B cell (primary cell): Measurements from ENCODE around the gene FAM114A1.
"Not testable (repeated sequence)": the region's sequence is repeated elsewhere in the genome, so short reads cannot be mapped to it uniquely, and the experiment has no call there.

ENCODE experiments used
- EZH2 ChIP-seq: IDR thresholded peaks from 2 replicates; pipeline ENCODE4 v1.6.1; 2012; ENCODE audit warnings: borderline replicate concordance, low read depth, mild to moderate bottlenecking, moderate library complexity, low read length; ENCODE audit not compliant: insufficient read depth, poor library complexity, severe bottlenecking
- TF ChIP-seq, protein P1 (sequence below): fragments of 200-600 bp; IDR thresholded peaks from one replicate; pipeline ENCODE4 v1.8.0; 2022; ENCODE audit warnings: antibody characterized with exemption, mild to moderate bottlenecking

DNA sequence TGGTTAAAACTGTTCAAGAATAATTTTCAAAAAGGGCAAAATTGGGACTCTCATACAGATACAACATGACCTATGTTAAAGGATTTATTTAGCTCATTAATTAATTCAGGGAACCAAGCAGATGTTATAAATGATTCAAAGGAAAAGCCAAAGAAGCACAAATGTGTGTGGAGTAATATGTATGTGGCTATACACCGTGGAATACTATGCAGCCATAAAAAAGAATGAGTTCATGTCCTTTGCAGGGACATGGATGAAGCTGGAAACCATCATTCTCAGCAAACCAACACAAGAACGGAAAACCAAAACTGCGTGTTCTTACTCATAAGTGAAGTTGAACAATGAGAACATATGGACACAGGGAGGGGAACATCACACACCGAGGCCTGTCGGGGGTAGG, 48.7 kb downstream of the FAM114A1 start:
- TF ChIP-seq, protein P1, sequence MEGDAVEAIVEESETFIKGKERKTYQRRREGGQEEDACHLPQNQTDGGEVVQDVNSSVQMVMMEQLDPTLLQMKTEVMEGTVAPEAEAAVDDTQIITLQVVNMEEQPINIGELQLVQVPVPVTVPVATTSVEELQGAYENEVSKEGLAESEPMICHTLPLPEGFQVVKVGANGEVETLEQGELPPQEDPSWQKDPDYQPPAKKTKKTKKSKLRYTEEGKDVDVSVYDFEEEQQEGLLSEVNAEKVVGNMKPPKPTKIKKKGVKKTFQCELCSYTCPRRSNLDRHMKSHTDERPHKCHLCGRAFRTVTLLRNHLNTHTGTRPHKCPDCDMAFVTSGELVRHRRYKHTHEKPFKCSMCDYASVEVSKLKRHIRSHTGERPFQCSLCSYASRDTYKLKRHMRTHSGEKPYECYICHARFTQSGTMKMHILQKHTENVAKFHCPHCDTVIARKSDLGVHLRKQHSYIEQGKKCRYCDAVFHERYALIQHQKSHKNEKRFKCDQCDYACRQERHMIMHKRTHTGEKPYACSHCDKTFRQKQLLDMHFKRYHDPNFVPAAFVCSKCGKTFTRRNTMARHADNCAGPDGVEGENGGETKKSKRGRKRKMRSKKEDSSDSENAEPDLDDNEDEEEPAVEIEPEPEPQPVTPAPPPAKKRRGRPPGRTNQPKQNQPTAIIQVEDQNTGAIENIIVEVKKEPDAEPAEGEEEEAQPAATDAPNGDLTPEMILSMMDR, result not testable (repeated sequence)
- TF ChIP-seq EZH2, result not testable (repeated sequence)
